H1 (cell line): ENCODE data around the gene TMEM174. TPM values are rescaled to one million over a fixed set of nuclear protein-coding genes. Genes with fewer than 3 reads are reported as not detected.

Experiments
- CTCF ChIA-PET: fragments of 300-600 bp; sonication (Branson Sonifier 250); formaldehyde crosslinking; loops from one replicate; lab custom pipeline; 2021; ENCODE audit not compliant: partially characterized antibody; lab: Charles Lee
- POLR2A ChIA-PET: fragments of 300-600 bp; sonication (Branson Sonifier 250); formaldehyde crosslinking; loops from one replicate; lab custom pipeline; 2021; ENCODE audit warnings: inconsistent platforms; ENCODE audit not compliant: partially characterized antibody; lab: Charles Lee
- DNase-seq, 2 experiments: peaks; one replicate each; pipeline versions ENCODE4 v3.0.0 to v3.0.0-alpha.2; 2010 to 2022; ENCODE audit warnings: low spot score in 2 of 2, low read depth in 1 of 2, mixed read lengths in 1 of 2
- FAIRE-seq: peaks from 2 replicates; lab custom pipeline; 2011; peaks lifted over from hg19 to GRCh38; lab: Jason Lieb, UNC
- H2AFZ ChIP-seq: 2 replicates; pipeline ENCODE4 v1.8.1; 2012; ENCODE audit warnings: low read length, inconsistent platforms
- H2AK5ac ChIP-seq: 2 replicates; pipeline ENCODE4 v1.6.1; 2013; ENCODE audit warnings: low read depth, low read length
- H2BK120ac ChIP-seq: replicated peaks from 2 replicates; pipeline ENCODE3; 2013; ENCODE audit warnings: low read depth, low read length, inconsistent platforms
- H2BK12ac ChIP-seq: 2 replicates; pipeline ENCODE4 v1.6.1; 2013; ENCODE audit warnings: low read depth, low read length
- H2BK15ac ChIP-seq: 2 replicates; pipeline ENCODE4 v1.6.1; 2013; ENCODE audit warnings: low read length
- H2BK20ac ChIP-seq: 2 replicates; pipeline ENCODE4 v1.6.1; 2013; ENCODE audit warnings: low read length
- H2BK5ac ChIP-seq: 2 replicates; pipeline ENCODE4 v1.6.1; 2013; ENCODE audit warnings: low read depth, low read length
- H3K14ac ChIP-seq: 2 replicates; pipeline ENCODE4 v1.6.1; 2013; ENCODE audit warnings: inconsistent platforms; ENCODE audit not compliant: insufficient read length
- H3K18ac ChIP-seq: 2 replicates; pipeline ENCODE4 v1.6.1; 2013; ENCODE audit warnings: low read length; ENCODE audit errors: extremely low read depth
- H3K23ac ChIP-seq: 2 replicates; pipeline ENCODE4 v1.6.1; 2013; ENCODE audit warnings: inconsistent platforms; ENCODE audit not compliant: insufficient read length
- H3K23me2 ChIP-seq: 2 replicates; pipeline ENCODE4 v1.6.1; 2013; ENCODE audit warnings: low read depth, low read length
- H3K27ac ChIP-seq: 2 replicates; pipeline ENCODE4 v1.6.1; 2011; ENCODE audit warnings: low read depth, low read length, inconsistent platforms
- H3K27me3 ChIP-seq, 4 experiments: replicated peaks in 1 of 4; 1 replicate in 1 of 4; 2 replicates in 3 of 4; pipeline versions ENCODE4 v1.6.1 to v1.8.1; 2011 to 2013; ENCODE audit warnings: low read length in 3 of 4, mild to moderate bottlenecking in 3 of 4, inconsistent platforms in 2 of 4, mixed read lengths in 2 of 4, moderate library complexity in 1 of 4; ENCODE audit not compliant: control insufficient read depth in 3 of 4, insufficient read depth in 3 of 4; ENCODE audit errors: extremely low read depth in 1 of 4
- H3K36me3 ChIP-seq, 4 experiments: 2 replicates each; pipeline versions ENCODE4 v1.6.1 to v1.8.1; 2011 to 2013; ENCODE audit warnings: mild to moderate bottlenecking in 4 of 4, low read length in 3 of 4, moderate library complexity in 2 of 4, control low read depth in 1 of 4, inconsistent platforms in 1 of 4; ENCODE audit not compliant: insufficient read depth in 4 of 4, control insufficient read depth in 2 of 4
- H3K4ac ChIP-seq: replicated peaks from 2 replicates; pipeline ENCODE3; 2013; ENCODE audit warnings: low read length, low read depth, mixed read lengths, inconsistent platforms; ENCODE audit not compliant: insufficient read length
- H3K4me1 ChIP-seq, 4 experiments: replicated peaks in 1 of 4; 1 replicate in 1 of 4; 2 replicates in 3 of 4; pipeline versions ENCODE4 v1.6.1 to v1.8.1; 2011 to 2013; ENCODE audit warnings: low read length in 3 of 4, inconsistent platforms in 2 of 4, mixed read lengths in 1 of 4; ENCODE audit not compliant: insufficient read depth in 4 of 4, control insufficient read depth in 3 of 4
- H3K4me2 ChIP-seq, 2 experiments: 2 replicates each; pipeline versions ENCODE4 v1.6.1 to v1.8.1; 2011 to 2013; ENCODE audit warnings: low read depth in 2 of 2, low read length in 2 of 2, control low read depth in 1 of 2, inconsistent platforms in 1 of 2, mild to moderate bottlenecking in 1 of 2; ENCODE audit not compliant: insufficient read depth in 1 of 2
- H3K4me3 ChIP-seq, 4 experiments: fragments of 200-600, 300-600 bp in 1 of 4; sonication (generic), shearing (Covaris generic), sonication (Bioruptor Twin) in 1 of 4; 2 replicates each; pipeline versions ENCODE4 v1.5.1 to v1.8.1; 2011 to 2016; ENCODE audit warnings: low read length in 4 of 4, low read depth in 3 of 4, control low read depth in 2 of 4, inconsistent platforms in 2 of 4, mild to moderate bottlenecking in 2 of 4, mixed read lengths in 1 of 4, moderate library complexity in 1 of 4; ENCODE audit not compliant: insufficient read depth in 2 of 4; ENCODE audit errors: extremely low read depth in 1 of 4
- H3K56ac ChIP-seq: replicated peaks from 2 replicates; pipeline ENCODE3; 2013; ENCODE audit warnings: low read depth, mild to moderate bottlenecking, mixed read lengths, low read length, inconsistent platforms; ENCODE audit not compliant: insufficient read length
- H3K79me1 ChIP-seq: 2 replicates; pipeline ENCODE4 v1.6.1; 2013; ENCODE audit warnings: low read depth, low read length, control low read depth
- H3K79me2 ChIP-seq, 2 experiments: 2 replicates each; pipeline versions ENCODE4 v1.6.1 to v1.8.1; 2012 to 2013; ENCODE audit warnings: low read length in 2 of 2, mild to moderate bottlenecking in 2 of 2, inconsistent platforms in 1 of 2; ENCODE audit not compliant: insufficient read depth in 2 of 2, control insufficient read depth in 1 of 2
- H3K9ac ChIP-seq, 4 experiments: replicated peaks in 1 of 4; 1 replicate in 1 of 4; 2 replicates in 3 of 4; pipeline versions ENCODE4 v1.6.1 to v1.8.1; 2011 to 2013; ENCODE audit warnings: low read depth in 3 of 4, low read length in 3 of 4, control low read depth in 2 of 4, mild to moderate bottlenecking in 2 of 4, moderate library complexity in 2 of 4, inconsistent platforms in 1 of 4; ENCODE audit errors: extremely low read depth in 1 of 4
- H3K9me3 ChIP-seq, 2 experiments: 2 replicates each; pipeline versions ENCODE4 v1.6.1 to v1.8.1; 2012 to 2013; ENCODE audit warnings: mild to moderate bottlenecking in 2 of 2, moderate library complexity in 2 of 2, control low read depth in 1 of 2, inconsistent platforms in 1 of 2, low read depth in 1 of 2, low read length in 1 of 2, mixed read lengths in 1 of 2; ENCODE audit not compliant: insufficient read depth in 2 of 2
- H4K20me1 ChIP-seq, 2 experiments: replicated peaks in 1 of 2; 2 replicates each; pipeline versions ENCODE3 to v1.8.1; 2011 to 2013; ENCODE audit warnings: inconsistent platforms in 2 of 2, low read length in 2 of 2, mild to moderate bottlenecking in 1 of 2; ENCODE audit not compliant: insufficient read depth in 2 of 2, control insufficient read depth in 1 of 2
- H4K5ac ChIP-seq: 2 replicates; pipeline ENCODE4 v1.6.1; 2013; ENCODE audit warnings: low read length, low read depth, mixed read lengths, inconsistent platforms; ENCODE audit not compliant: insufficient read length
- H4K8ac ChIP-seq: 2 replicates; pipeline ENCODE4 v1.8.0; 2013; ENCODE audit warnings: mild to moderate bottlenecking, moderate library complexity, low read length, inconsistent platforms; ENCODE audit not compliant: insufficient read depth; ENCODE audit errors: extremely low read depth
- H4K91ac ChIP-seq: replicated peaks from 2 replicates; pipeline ENCODE3; 2013; ENCODE audit warnings: low read length, mixed read lengths, inconsistent platforms; ENCODE audit not compliant: insufficient read length
- CEBPB ChIP-seq: IDR thresholded peaks from 2 replicates; pipeline ENCODE4 v1.6.1; 2012; ENCODE audit warnings: low read depth, low read length
- EP300 ChIP-seq, 2 experiments: IDR thresholded peaks; 1 replicate in 1 of 2; 2 replicates in 1 of 2; pipeline ENCODE4 v1.6.1; 2011 to 2012; ENCODE audit warnings: low read depth in 2 of 2, low read length in 2 of 2, mild to moderate bottlenecking in 2 of 2, borderline replicate concordance in 1 of 2, inconsistent platforms in 1 of 2, moderate library complexity in 1 of 2
- WGBS, 2 experiments: shearing (Covaris generic) in 1 of 2; methylation state at CpG; one replicate each; pipeline versions ENCODE4 v1.1.6 to v1.1.7; 2013 to 2015; ENCODE audit warnings: low lambda C conversion rate in 2 of 2, mixed read lengths in 2 of 2, inconsistent platforms in 1 of 2, low coverage in 1 of 2, missing lambda C conversion rate in 1 of 2; ENCODE audit not compliant: insufficient replicate concordance in 2 of 2, insufficient coverage in 1 of 2, insufficient read length in 1 of 2; ENCODE audit errors: extremely low coverage in 1 of 2, missing lambda C conversion rate in 1 of 2; 5-methylcytosine and 5-hydroxymethylcytosine counted together
- polyA plus RNA-seq, 7 experiments: library from polyadenylated mRNA; depleted of rRNA in 3 of 7; stranded (reverse) in 5 of 7; unstranded in 2 of 7; fragments of >200 nt in 5 of 7; fragments of 200-250 nt in 2 of 7; gene quantifications; 1 replicate in 5 of 7; 2 replicates in 1 of 7; 4 replicates in 1 of 7; pipeline versions ENCODE4 v1.2.1 to v1.2.3, GENCODE V29; 2011 to 2013; ENCODE audit warnings: missing spikeins in 2 of 7, mixed read lengths in 2 of 7
- total RNA-seq: library from RNA; stranded (reverse); fragmentation: NEBNext Ultra II Directional; extraction: Animal tissue kit (Norgen Biotek cat#: 25700); gene quantifications from 2 replicates; pipeline ENCODE4 v1.2.1, GENCODE V29; 2021

Gene TMEM174
- total and polyA plus RNA-seq, 2 of the 8 experiments (the other 6 are each of a cell fraction or from before 2014, with no cell fraction given) = not detected

DNA sequence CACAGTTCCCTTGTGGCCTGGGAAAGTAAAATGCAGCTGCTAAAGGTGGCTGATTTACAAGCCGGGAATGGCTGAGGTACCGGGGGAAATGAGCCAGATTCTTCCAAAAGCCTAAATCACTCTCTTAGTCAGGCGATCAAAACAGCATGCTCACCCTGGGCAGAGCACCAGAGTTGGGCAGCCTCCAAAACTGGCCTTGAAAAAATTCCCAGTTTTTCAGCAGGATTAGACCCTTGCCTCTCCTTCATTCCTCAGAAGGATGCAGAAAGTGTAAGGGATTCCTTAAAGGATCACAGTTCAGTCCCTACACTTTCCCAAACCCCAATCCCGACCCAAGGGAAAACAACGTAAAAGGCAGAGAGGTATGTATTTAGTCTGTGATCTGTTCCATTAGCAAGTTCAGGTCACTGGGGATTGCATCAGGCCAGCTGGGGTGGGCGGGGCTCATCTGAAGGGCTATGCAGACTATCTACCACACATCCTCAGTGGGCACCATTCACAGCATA, 16.9 kb downstream of the TMEM174 start:
- Histone ChIP-seq H3K27me3 (no peaks in the 10 kb centered on the region), H2BK5ac (0 out of 2 replicates have a peak overlapping the region, but pooled peaks have one; percentile 7), H3K23ac (no peak overlapping the region), H2BK15ac (no peak overlapping the region), H3K4me2 (no peak overlapping the region; a peak in 1 of 4 replicates), H3K79me2 (no peaks in the 10 kb centered on the region), H3K36me3 (no peaks in the 10 kb centered on the region), H4K91ac (no peak overlapping the region), H3K23me2 (no peaks in the 10 kb centered on the region), H3K4ac (no peak overlapping the region), H2AFZ (peak overlapping the region; percentile 90; the same call in 1 of the 2 replicates), H4K5ac (no peak overlapping the region), H4K20me1 (no peaks in the 10 kb centered on the region), H3K4me3 (no peak overlapping the region), H3K4me1 (peaks cover 2 to 8% (median 3%) of the 10 kb centered on the region in 4 experiments; a peak in 5 of 7 replicates), H4K8ac (0 out of 2 replicates have a peak overlapping the region, but pooled peaks have one; percentile 58), H2BK20ac (no peak overlapping the region; the same call in 1 of the 2 replicates), H3K18ac (peak overlapping the region; percentile 56; the same call in 1 of the 2 replicates), H3K56ac (no peak overlapping the region), H2BK120ac (no peak overlapping the region), H3K9ac (no peak overlapping the region), H3K79me1 (no peaks in the 10 kb centered on the region), H3K27ac (no peak overlapping the region), H3K9me3 (peaks cover 0 to 4% of the 10 kb centered on the region in 2 experiments; a peak in 1 of 4 replicates), H2BK12ac (0 out of 2 replicates have a peak overlapping the region, but pooled peaks have one; percentile 34), H3K14ac (no peak overlapping the region), H2AK5ac (no peak overlapping the region)
- WGBS, 2 experiments = 85% methylated on average over 6 of the region's 6 CpGs; no CpG with 5 or more reads in 1 of the 2 experiments
- FAIRE-seq (no peak), DNase-seq (no peak)
- POLR2A ChIA-PET = interaction anchor here (1.0 to 1.4 kb wide), 3 partner anchors 11 to 14 kb away, joined by 3 to 5 read pairs (median 4); no protein-coding TSS in a partner anchor
- TF ChIP-seq EP300 (IDR thresholded peaks at IDR 0.05; ENCODE audit: borderline replicate concordance in 1 of 2, low read depth in 2 of 2, low read length in 2 of 2) (no peak), CEBPB (peak; percentile 67; the same call in 1 of the 2 replicates)
- CTCF ChIA-PET = interaction anchor here (1.0 to 3.5 kb wide), 8 partner anchors 11 to 234 kb away, joined by 3 to 13 read pairs (median 6); partner anchors contain the start of genes FCHO2 and TMEM174
